ENCODE results near the gene WWOX. TPM values are rescaled to one million over a fixed set of nuclear protein-coding genes. Genes with fewer than 3 reads are reported as not detected.

WWOX gene
- total RNA-seq, 2 donors from 2014 or later: 30.0 to 35.4 TPM

DNA sequence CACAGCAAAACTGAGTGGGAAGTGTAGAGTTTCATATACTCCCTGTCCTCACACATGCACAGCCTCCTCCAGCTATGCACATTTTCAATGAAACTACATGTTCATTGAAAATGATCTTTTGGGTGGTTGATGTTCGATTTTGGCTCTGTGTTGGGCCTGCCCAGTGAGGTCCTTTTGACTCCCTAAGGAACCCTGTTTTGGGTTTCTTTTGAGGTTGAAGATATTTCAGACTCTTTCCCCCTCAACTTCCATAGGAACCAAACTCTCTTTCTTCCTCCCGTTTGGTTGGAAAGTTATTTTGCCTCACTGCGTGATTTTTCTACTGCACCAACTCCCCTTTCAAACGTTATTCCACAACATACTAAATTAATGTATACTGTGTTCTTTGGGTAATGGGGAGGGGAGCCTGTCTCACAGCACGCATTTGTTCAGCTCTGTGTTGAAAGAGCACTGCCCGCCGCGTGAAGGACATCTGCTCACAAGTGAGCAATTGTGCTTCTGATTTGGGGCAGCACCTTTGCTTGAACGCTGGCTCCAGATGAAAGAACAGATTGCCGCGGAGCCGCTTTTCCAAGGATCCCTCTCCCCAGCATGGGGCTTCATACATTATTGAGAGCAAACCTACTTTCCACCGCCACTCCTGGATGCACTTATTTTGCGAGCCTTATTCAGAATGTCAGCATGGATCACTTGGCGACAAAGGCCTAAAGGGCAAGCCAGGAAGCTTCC lies 385.9 kb downstream of the WWOX start:
- peaks cover 2% of the 10 kb centered on the region for H3K9me3 Mint-ChIP-seq
- no peaks in the 10 kb centered on the region for H3K27me3 ChIP-seq (ENCODE audit: control insufficient read depth, insufficient read depth, low read length, poor library complexity, severe bottlenecking)
- H3K4me3 Mint-ChIP-seq: no peak overlapping the region
- H3K4me1 Mint-ChIP-seq: no peaks in the 10 kb centered on the region
- WGBS, 2 experiments (ENCODE audit: insufficient coverage in 1 of 2, insufficient read length in 1 of 2): 74 to 86% methylated on average over 7 to 12 of the region's 15 CpGs
- no peak overlapping the region for H3K27ac Mint-ChIP-seq
- H3K9me3 ChIP-seq (ENCODE audit: control insufficient read depth, low read length): peaks cover 16% of the 10 kb centered on the region
- no peaks in the 10 kb centered on the region for H3K36me3 ChIP-seq (ENCODE audit: control insufficient read depth, insufficient read depth, low read length)
- H3K4me3 ChIP-seq (ENCODE audit: low read length): no peak overlapping the region
- no peak for DNase-seq
- TF ChIP-seq, protein P1, sequence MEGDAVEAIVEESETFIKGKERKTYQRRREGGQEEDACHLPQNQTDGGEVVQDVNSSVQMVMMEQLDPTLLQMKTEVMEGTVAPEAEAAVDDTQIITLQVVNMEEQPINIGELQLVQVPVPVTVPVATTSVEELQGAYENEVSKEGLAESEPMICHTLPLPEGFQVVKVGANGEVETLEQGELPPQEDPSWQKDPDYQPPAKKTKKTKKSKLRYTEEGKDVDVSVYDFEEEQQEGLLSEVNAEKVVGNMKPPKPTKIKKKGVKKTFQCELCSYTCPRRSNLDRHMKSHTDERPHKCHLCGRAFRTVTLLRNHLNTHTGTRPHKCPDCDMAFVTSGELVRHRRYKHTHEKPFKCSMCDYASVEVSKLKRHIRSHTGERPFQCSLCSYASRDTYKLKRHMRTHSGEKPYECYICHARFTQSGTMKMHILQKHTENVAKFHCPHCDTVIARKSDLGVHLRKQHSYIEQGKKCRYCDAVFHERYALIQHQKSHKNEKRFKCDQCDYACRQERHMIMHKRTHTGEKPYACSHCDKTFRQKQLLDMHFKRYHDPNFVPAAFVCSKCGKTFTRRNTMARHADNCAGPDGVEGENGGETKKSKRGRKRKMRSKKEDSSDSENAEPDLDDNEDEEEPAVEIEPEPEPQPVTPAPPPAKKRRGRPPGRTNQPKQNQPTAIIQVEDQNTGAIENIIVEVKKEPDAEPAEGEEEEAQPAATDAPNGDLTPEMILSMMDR (conservative IDR thresholded peaks at IDR 0.05): no peak
- H3K27me3 Mint-ChIP-seq (ENCODE audit: insufficient read depth): peaks cover 1% of the 10 kb centered on the region
- peaks cover under 1% of the 10 kb centered on the region for H3K4me1 ChIP-seq (ENCODE audit: control insufficient read depth, insufficient read depth, low read length)
- H3K27ac ChIP-seq (ENCODE audit: low read depth, low read length): peak overlapping the region; percentile 66
- no peaks in the 10 kb centered on the region for H3K36me3 Mint-ChIP-seq (ENCODE audit: low read depth)
- H3K9ac ChIP-seq (ENCODE audit: extremely low read depth, low read length, poor library complexity, severe bottlenecking): no peak overlapping the region

DNA sequence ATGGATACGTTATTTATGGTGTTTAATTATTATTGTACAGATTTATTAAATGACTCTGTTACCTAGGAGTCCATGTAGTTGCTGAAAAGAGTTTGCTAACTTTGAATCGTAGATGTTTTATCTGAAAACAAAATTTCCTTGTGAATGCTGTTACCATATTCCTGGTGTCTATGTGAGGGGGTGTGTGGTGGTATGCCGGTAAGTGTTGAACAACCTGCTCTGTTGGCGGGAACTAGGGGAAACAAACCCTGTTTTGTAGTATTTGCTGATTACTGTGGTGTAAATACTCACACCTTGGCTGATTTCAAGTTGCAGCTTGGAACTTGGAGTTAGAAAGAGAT lies 386.4 kb downstream of the WWOX start:
- Histone ChIP-seq H3K27me3 (ENCODE audit: control insufficient read depth, insufficient read depth, low read length, poor library complexity, severe bottlenecking) (no peaks in the 10 kb centered on the region), H3K9ac (ENCODE audit: extremely low read depth, low read length, poor library complexity, severe bottlenecking) (no peak overlapping the region), H3K36me3 (ENCODE audit: control insufficient read depth, insufficient read depth, low read length) (no peaks in the 10 kb centered on the region), H3K4me3 (ENCODE audit: low read length) (no peak overlapping the region), H3K9me3 (ENCODE audit: control insufficient read depth, low read length) (peaks cover 16% of the 10 kb centered on the region), H3K27ac (ENCODE audit: low read depth, low read length) (peak overlapping the region; percentile 66), H3K4me1 (ENCODE audit: control insufficient read depth, insufficient read depth, low read length) (no peaks in the 10 kb centered on the region)
- WGBS, 2 experiments (ENCODE audit: insufficient coverage in 1 of 2, insufficient read length in 1 of 2): 79 to 96% methylated on average over 2 to 4 of the region's 4 CpGs
- Mint-ChIP-seq H3K9me3 (peaks cover 2% of the 10 kb centered on the region), H3K27ac (no peak overlapping the region), H3K36me3 (ENCODE audit: low read depth) (no peaks in the 10 kb centered on the region), H3K27me3 (ENCODE audit: insufficient read depth) (peaks cover 1% of the 10 kb centered on the region), H3K4me1 (no peaks in the 10 kb centered on the region), H3K4me3 (no peak overlapping the region)
- TF ChIP-seq, protein P1 (conservative IDR thresholded peaks at IDR 0.05): no peak
- DNase-seq: no peak

DNA sequence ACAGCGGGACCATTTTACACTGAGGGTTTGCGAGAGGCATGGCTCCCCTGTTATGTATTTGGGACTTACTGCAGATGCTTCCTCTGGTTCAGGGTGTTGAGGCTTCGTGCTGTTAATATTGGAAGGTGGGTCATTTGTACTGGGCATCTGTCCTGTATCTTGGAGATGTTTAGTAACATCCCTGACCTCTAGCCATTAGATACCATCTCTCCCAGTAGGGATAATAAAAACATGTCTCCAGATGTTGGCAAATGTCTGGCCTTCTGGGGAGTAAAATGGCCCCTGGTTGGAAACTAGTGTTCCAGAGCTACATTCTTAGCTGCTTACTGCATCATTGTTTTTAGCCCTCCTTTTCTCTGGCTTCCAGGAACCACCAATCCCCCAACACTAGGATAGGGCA lies 388.0 kb downstream of the WWOX start:
- Histone ChIP-seq H3K4me1 (ENCODE audit: control insufficient read depth, insufficient read depth, low read length) (no peaks in the 10 kb centered on the region), H3K9ac (ENCODE audit: extremely low read depth, low read length, poor library complexity, severe bottlenecking) (no peak overlapping the region), H3K27ac (ENCODE audit: low read depth, low read length) (no peak overlapping the region), H3K36me3 (ENCODE audit: control insufficient read depth, insufficient read depth, low read length) (no peaks in the 10 kb centered on the region), H3K27me3 (ENCODE audit: control insufficient read depth, insufficient read depth, low read length, poor library complexity, severe bottlenecking) (no peaks in the 10 kb centered on the region), H3K9me3 (ENCODE audit: control insufficient read depth, low read length) (peaks cover 16% of the 10 kb centered on the region), H3K4me3 (ENCODE audit: low read length) (no peak overlapping the region)
- 95 to 100% methylated on average over 2 of the region's 3 CpGs for WGBS, 2 experiments (ENCODE audit: insufficient coverage in 1 of 2, insufficient read length in 1 of 2)
- Mint-ChIP-seq H3K4me1 (no peaks in the 10 kb centered on the region), H3K9me3 (peaks cover 2% of the 10 kb centered on the region), H3K36me3 (ENCODE audit: low read depth) (no peaks in the 10 kb centered on the region), H3K27ac (no peak overlapping the region), H3K27me3 (ENCODE audit: insufficient read depth) (peaks cover 1% of the 10 kb centered on the region), H3K4me3 (no peak overlapping the region)
- TF ChIP-seq, protein P1 (conservative IDR thresholded peaks at IDR 0.05): no peak
- no peak for DNase-seq

Data from endodermal cell (in vitro differentiated cells).